GM23338 (cell line): Measurements from ENCODE around the gene SLC23A1. TPM values are rescaled to one million over a fixed set of nuclear protein-coding genes. Genes with fewer than 3 reads are reported as not detected.

Experiments
- ATAC-seq: fragments of 200-7000 bp; cut with Tn5 transposase; 3 replicates; pipeline ENCODE4 v1.9.1; 2020
- DNase-seq: peaks from one replicate; pipeline ENCODE4 v3.0.0-alpha.2; 2015; ENCODE audit warnings: low spot score
- H2AFZ ChIP-seq: fragments of 200-600 bp; sonication (generic); 2 replicates; pipeline ENCODE4 v1.8.0; 2016; ENCODE audit warnings: antibody characterized with exemption, mild to moderate bottlenecking, moderate library complexity
- H3F3A ChIP-seq: fragments of 200-600 bp; sonication (generic); replicated peaks from 2 replicates; pipeline ENCODE4 v1.8.0; 2017; ENCODE audit warnings: antibody characterized with exemption, mixed run types, low read depth
- H3K27ac ChIP-seq: fragments of 200-600 bp; sonication (generic); 2 replicates; pipeline ENCODE4 v1.6.1; 2016; ENCODE audit warnings: low read depth
- H3K27me3 ChIP-seq: fragments of 200-600 bp; sonication (generic); 2 replicates; pipeline ENCODE4 v1.8.0; 2016; ENCODE audit warnings: mild to moderate bottlenecking, mixed run types, moderate library complexity; ENCODE audit not compliant: insufficient read depth
- H3K36me3 ChIP-seq: fragments of 200-600 bp; sonication (generic); 2 replicates; pipeline ENCODE4 v1.8.0; 2016; ENCODE audit warnings: mild to moderate bottlenecking; ENCODE audit not compliant: insufficient read depth
- H3K4me1 ChIP-seq: fragments of 200-600 bp; sonication (generic); 2 replicates; pipeline ENCODE4 v1.8.0; 2016; ENCODE audit warnings: mild to moderate bottlenecking, moderate library complexity; ENCODE audit not compliant: insufficient read depth
- H3K4me2 ChIP-seq: fragments of 200-600 bp; sonication (generic); 2 replicates; pipeline ENCODE4 v1.7.1; 2017; ENCODE audit warnings: mixed run types
- H3K4me3 ChIP-seq: fragments of 200-600 bp; sonication (generic); 2 replicates; pipeline ENCODE4 v1.6.1; 2016; ENCODE audit warnings: mixed run types
- H3K79me2 ChIP-seq: fragments of 200-600 bp; sonication (generic); replicated peaks from 2 replicates; pipeline ENCODE4 v1.8.0; 2017; ENCODE audit warnings: mild to moderate bottlenecking; ENCODE audit not compliant: insufficient read depth
- H3K9me2 ChIP-seq: fragments of 200-600 bp; sonication (generic); 2 replicates; pipeline ENCODE4 v1.8.0; 2017; ENCODE audit not compliant: insufficient read depth
- H4K20me1 ChIP-seq: fragments of 200-600 bp; sonication (generic); replicated peaks from 2 replicates; pipeline ENCODE4 v1.8.0; 2017; ENCODE audit warnings: mild to moderate bottlenecking; ENCODE audit not compliant: insufficient read depth
- H3K27ac Mint-ChIP-seq: 2 replicates; pipeline ENCODE4 v1.8.0; 2020; ENCODE audit warnings: inconsistent platforms, mild to moderate bottlenecking, moderate library complexity, mixed read lengths
- H3K27me3 Mint-ChIP-seq: 3 replicates; pipeline ENCODE4 v1.8.0; 2022; ENCODE audit warnings: low read depth, mild to moderate bottlenecking, moderate library complexity, mixed read lengths, inconsistent platforms; ENCODE audit not compliant: insufficient read depth, poor library complexity
- H3K36me3 Mint-ChIP-seq: 3 replicates; pipeline ENCODE4 v1.8.0; 2021; ENCODE audit warnings: low read depth, mild to moderate bottlenecking, inconsistent platforms, moderate library complexity, mixed read lengths
- H3K4me1 Mint-ChIP-seq: 3 replicates; pipeline ENCODE4 v1.8.0; 2020; ENCODE audit warnings: mild to moderate bottlenecking, inconsistent platforms, mixed read lengths
- H3K4me3 Mint-ChIP-seq: 3 replicates; pipeline ENCODE4 v1.8.0; 2021; ENCODE audit warnings: moderate library complexity, mild to moderate bottlenecking, inconsistent platforms, mixed read lengths
- H3K9me3 Mint-ChIP-seq: 3 replicates; pipeline ENCODE4 v1.8.0; 2020; ENCODE audit warnings: moderate library complexity, mild to moderate bottlenecking, inconsistent platforms, mixed read lengths
- CTCF ChIP-seq, 2 experiments: fragments of 200-600 bp in 1 of 2; sonication (generic) in 1 of 2; conservative IDR thresholded peaks; 2 replicates each; pipeline versions ENCODE4 v1.5.1 to v1.6.1; 2016 to 2017; ENCODE audit warnings: antibody characterized with exemption in 2 of 2, low read depth in 2 of 2, mild to moderate bottlenecking in 2 of 2, moderate library complexity in 1 of 2
- EZH2phosphoT487 ChIP-seq: fragments of 200-600 bp; sonication (generic); IDR thresholded peaks from one replicate; pipeline ENCODE4 v1.8.1; 2018; ENCODE audit warnings: antibody characterized with exemption; ENCODE audit not compliant: unreplicated experiment
- JUNB ChIP-seq: IDR thresholded peaks from one replicate; pipeline ENCODE4 v1.6.1; 2016; ENCODE audit warnings: antibody characterized with exemption; ENCODE audit not compliant: unreplicated experiment
- NANOG ChIP-seq: IDR thresholded peaks from 2 replicates; pipeline ENCODE4 v1.6.1; 2016; ENCODE audit warnings: antibody characterized with exemption, borderline replicate concordance
- POLR2AphosphoS5 ChIP-seq: IDR thresholded peaks from 2 replicates; pipeline ENCODE4 v1.6.1; 2016; ENCODE audit warnings: antibody characterized with exemption, low read depth
- REST ChIP-seq: IDR thresholded peaks from one replicate; pipeline ENCODE4 v1.6.1; 2018; ENCODE audit warnings: antibody characterized with exemption; ENCODE audit not compliant: unreplicated experiment
- STAT1 ChIP-seq: IDR thresholded peaks from one replicate; pipeline ENCODE4 v1.6.1; 2016; ENCODE audit warnings: antibody characterized with exemption; ENCODE audit not compliant: unreplicated experiment
- ZNF114 ChIP-seq: fragments of 250-450 bp; sonication (Bioruptor Pico); IDR thresholded peaks from 2 replicates; pipeline ENCODE4 v1.5.0; 2020; ENCODE audit warnings: mild to moderate bottlenecking, moderate library complexity
- ZNF331 ChIP-seq: fragments of 250-450 bp; sonication (Bioruptor Pico); IDR thresholded peaks from 2 replicates; pipeline ENCODE4 v1.5.0; 2020; ENCODE audit warnings: low read depth, mild to moderate bottlenecking, moderate library complexity
- polyA plus RNA-seq: library from polyadenylated mRNA; unstranded; fragments of >200 nt; fragmentation: Nextera tagmentation; extraction: Ambion mirVana; gene quantifications from 2 replicates; pipeline ENCODE4 v1.2.1, GENCODE V29; 2016
- total RNA-seq: library from RNA; depleted of rRNA; stranded (reverse); fragments of >200 nt; shearing (Covaris generic); gene quantifications from 2 replicates; pipeline ENCODE4 v1.2.3, GENCODE V29; 2014
- TF ChIP-seq, protein P1 (sequence below): IDR thresholded peaks from 2 replicates; pipeline ENCODE4 v1.6.1; 2016; ENCODE audit warnings: antibody characterized with exemption
- TF ChIP-seq, protein P2 (sequence below): fragments of 250-450 bp; sonication (Bioruptor Pico); IDR thresholded peaks from 2 replicates; pipeline ENCODE4 v1.5.0; 2020; ENCODE audit warnings: mild to moderate bottlenecking, moderate library complexity

SLC23A1 gene
- total and polyA plus RNA-seq, 2 experiments from 2014 or later: 0.29 TPM; not detected in 1

DNA sequence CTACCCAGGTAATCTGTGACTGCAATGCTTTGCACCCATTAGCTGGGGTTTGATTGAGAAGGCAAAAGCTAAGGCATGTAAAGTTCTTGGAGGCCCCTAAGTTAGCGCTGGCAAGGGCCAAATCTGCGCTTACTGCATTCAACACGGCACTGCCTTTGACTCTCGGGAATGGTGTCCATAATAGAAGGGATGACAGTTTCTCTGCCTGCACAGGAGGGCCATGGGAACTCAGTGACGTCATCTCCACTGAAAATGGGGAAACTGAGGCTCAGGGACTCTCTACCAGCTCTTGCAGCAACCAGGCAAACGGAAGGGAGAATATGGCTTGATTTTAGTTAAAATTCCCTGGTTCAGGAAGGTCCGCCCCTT lies 20.3 kb upstream of the SLC23A1 start:
- peak overlapping the region; percentile 65 for H3K4me3 ChIP-seq
- no peak for TF ChIP-seq NANOG
- TF ChIP-seq REST: no peak
- no peak for TF ChIP-seq JUNB
- TF ChIP-seq, protein P1, sequence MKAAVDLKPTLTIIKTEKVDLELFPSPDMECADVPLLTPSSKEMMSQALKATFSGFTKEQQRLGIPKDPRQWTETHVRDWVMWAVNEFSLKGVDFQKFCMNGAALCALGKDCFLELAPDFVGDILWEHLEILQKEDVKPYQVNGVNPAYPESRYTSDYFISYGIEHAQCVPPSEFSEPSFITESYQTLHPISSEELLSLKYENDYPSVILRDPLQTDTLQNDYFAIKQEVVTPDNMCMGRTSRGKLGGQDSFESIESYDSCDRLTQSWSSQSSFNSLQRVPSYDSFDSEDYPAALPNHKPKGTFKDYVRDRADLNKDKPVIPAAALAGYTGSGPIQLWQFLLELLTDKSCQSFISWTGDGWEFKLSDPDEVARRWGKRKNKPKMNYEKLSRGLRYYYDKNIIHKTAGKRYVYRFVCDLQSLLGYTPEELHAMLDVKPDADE: no peak
- no peak for TF ChIP-seq EZH2phosphoT487
- TF ChIP-seq STAT1: no peak
- no peak for TF ChIP-seq ZNF114 (CRISPR knock-in tag)
- no peak for TF ChIP-seq POLR2AphosphoS5
- TF ChIP-seq ZNF331: no peak
- TF ChIP-seq, protein P2, sequence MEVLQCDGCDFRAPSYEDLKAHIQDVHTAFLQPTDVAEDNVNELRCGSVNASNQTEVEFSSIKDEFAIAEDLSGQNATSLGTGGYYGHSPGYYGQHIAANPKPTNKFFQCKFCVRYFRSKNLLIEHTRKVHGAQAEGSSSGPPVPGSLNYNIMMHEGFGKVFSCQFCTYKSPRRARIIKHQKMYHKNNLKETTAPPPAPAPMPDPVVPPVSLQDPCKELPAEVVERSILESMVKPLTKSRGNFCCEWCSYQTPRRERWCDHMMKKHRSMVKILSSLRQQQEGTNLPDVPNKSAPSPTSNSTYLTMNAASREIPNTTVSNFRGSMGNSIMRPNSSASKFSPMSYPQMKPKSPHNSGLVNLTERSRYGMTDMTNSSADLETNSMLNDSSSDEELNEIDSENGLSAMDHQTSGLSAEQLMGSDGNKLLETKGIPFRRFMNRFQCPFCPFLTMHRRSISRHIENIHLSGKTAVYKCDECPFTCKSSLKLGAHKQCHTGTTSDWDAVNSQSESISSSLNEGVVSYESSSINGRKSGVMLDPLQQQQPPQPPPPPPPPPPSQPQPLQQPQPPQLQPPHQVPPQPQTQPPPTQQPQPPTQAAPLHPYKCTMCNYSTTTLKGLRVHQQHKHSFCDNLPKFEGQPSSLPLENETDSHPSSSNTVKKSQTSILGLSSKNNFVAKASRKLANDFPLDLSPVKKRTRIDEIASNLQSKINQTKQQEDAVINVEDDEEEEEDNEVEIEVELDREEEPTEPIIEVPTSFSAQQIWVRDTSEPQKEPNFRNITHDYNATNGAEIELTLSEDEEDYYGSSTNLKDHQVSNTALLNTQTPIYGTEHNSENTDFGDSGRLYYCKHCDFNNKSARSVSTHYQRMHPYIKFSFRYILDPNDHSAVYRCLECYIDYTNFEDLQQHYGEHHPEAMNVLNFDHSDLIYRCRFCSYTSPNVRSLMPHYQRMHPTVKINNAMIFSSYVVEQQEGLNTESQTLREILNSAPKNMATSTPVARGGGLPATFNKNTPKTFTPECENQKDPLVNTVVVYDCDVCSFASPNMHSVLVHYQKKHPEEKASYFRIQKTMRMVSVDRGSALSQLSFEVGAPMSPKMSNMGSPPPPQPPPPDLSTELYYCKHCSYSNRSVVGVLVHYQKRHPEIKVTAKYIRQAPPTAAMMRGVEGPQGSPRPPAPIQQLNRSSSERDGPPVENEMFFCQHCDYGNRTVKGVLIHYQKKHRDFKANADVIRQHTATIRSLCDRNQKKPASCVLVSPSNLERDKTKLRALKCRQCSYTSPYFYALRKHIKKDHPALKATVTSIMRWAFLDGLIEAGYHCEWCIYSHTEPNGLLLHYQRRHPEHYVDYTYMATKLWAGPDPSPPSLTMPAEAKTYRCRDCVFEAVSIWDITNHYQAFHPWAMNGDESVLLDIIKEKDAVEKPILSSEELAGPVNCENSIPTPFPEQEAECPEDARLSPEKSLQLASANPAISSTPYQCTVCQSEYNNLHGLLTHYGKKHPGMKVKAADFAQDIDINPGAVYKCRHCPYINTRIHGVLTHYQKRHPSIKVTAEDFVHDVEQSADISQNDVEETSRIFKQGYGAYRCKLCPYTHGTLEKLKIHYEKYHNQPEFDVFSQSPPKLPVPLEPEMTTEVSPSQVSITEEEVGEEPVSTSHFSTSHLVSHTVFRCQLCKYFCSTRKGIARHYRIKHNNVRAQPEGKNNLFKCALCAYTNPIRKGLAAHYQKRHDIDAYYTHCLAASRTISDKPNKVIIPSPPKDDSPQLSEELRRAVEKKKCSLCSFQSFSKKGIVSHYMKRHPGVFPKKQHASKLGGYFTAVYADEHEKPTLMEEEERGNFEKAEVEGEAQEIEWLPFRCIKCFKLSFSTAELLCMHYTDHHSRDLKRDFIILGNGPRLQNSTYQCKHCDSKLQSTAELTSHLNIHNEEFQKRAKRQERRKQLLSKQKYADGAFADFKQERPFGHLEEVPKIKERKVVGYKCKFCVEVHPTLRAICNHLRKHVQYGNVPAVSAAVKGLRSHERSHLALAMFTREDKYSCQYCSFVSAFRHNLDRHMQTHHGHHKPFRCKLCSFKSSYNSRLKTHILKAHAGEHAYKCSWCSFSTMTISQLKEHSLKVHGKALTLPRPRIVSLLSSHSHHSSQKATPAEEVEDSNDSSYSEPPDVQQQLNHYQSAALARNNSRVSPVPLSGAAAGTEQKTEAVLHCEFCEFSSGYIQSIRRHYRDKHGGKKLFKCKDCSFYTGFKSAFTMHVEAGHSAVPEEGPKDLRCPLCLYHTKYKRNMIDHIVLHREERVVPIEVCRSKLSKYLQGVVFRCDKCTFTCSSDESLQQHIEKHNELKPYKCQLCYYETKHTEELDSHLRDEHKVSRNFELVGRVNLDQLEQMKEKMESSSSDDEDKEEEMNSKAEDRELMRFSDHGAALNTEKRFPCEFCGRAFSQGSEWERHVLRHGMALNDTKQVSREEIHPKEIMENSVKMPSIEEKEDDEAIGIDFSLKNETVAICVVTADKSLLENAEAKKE (CRISPR knock-in tag): no peak
- TF ChIP-seq CTCF (conservative IDR thresholded peaks at IDR 0.05; ENCODE audit: low read depth in 2 of 2): no peak
- H2AFZ ChIP-seq: peak overlapping the region; percentile 76; the same call in 1 of the 2 replicates
- no peaks in the 10 kb centered on the region for H3K9me3 Mint-ChIP-seq
- H3K27ac Mint-ChIP-seq: peak overlapping the region; percentile 100
- peak; percentile 2; the same call in 1 of the 3 replicates for ATAC-seq
- H3K27ac ChIP-seq: peak overlapping the region; percentile 94
- no peak for DNase-seq
- H3K4me1 ChIP-seq: peaks cover 16% of the 10 kb centered on the region
- H3K4me2 ChIP-seq: peak overlapping the region; percentile 81
- H3K27me3 Mint-ChIP-seq: peaks cover 11% of the 10 kb centered on the region
- H3K79me2 ChIP-seq: 0 out of 2 replicates have a peak, but pooled peaks cover 3% of the 10 kb centered on the region
- peaks cover 16% of the 10 kb centered on the region for H3F3A ChIP-seq
- H4K20me1 ChIP-seq: 0 out of 2 replicates have a peak, but pooled peaks cover 5% of the 10 kb centered on the region
- no peaks in the 10 kb centered on the region for H3K9me2 ChIP-seq
- no peaks in the 10 kb centered on the region for H3K27me3 ChIP-seq
- H3K36me3 Mint-ChIP-seq: peaks cover 10% of the 10 kb centered on the region
- no peaks in the 10 kb centered on the region for H3K36me3 ChIP-seq
- H3K4me3 Mint-ChIP-seq: peak overlapping the region; percentile 95
- H3K4me1 Mint-ChIP-seq: peaks cover 15% of the 10 kb centered on the region
